GM18499 (cell line): ENCODE measurements around the gene SMG6.
"Not testable (repeated sequence)": the region's sequence is repeated elsewhere in the genome, so short reads cannot be mapped to it uniquely, and the experiment has no call there.

Source experiments
- ATAC-seq: cut with Tn5 transposase; IDR thresholded peaks from one replicate; pipeline ENCODE4 v1.9.1; 2021; ENCODE audit warnings: moderate number of reproducible peaks; ENCODE audit not compliant: insufficient read depth, unreplicated experiment

The SMG6 gene

GRCh38 chr17:2309338-2310154 lies 6.0 kb upstream of the SMG6 start:
- no peak for ATAC-seq

DNA sequence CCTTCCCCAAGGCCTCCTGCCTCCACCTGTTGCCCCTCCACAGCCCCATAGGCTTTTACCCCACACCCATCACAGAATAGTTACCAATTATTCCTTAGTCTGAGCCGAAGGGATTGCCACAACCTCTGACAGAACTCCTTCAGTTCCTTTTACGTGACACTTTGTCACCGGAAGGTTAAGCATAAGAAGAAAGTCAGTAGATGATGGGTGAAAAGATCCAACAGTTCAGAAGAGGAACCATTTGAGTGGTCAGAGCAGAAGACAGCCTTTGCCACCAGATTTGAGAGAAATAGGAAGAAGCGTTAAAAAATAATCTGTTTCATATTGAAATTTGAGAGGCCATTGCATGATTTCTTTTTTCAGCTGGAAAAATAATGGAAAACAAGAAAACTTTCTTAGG lies 1.3 kb upstream of the SMG6 start:
- no peak for ATAC-seq

DNA sequence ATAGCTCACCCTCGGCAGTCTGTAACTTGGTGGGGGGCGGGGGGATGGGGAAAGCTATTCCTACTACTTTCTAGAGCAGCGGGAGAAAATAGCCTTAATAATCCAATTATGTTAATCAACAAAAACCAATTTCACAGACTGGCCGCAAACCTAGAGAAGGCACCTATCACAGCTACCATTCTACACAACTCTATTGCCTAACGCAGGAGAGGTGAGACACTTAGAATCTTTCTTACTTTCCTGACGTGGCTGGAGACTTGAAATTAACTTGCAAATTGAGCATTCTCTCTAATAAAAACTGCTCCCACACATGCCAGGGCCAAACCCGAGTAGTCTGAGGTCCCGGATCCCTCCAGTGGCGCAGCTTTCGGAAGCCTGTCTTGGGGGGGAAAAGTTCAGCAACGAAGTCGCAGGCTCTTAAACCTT lies 794 bp downstream of the SMG6 start:
- ATAC-seq = no peak

DNA sequence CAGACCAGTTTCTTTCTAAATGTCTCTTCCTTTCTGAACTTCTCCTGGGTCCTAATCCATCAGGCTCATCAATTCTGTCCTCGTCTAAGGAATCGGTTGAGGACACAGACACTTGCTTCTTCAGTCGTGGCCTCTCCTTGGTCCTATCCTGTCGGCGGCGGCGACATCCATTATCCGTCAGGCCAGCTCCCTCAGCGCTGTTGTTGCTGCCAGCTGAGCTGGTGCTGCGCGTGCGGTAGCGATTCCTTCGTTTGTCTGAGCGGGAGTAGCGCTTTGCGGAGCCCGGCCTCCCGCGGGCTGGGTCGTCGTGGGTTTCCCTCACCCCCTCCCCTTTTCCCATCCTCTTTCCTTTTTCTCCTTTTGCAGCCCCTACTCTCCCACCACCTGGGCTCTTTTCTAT lies 3.8 kb downstream of the SMG6 start:
- ATAC-seq = no peak

GRCh38 chr17:2299136-2299535 lies 4.4 kb downstream of the SMG6 start:
- no peak for ATAC-seq

GRCh38 chr17:2297023-2297422 lies 6.6 kb downstream of the SMG6 start:
- no peak for ATAC-seq

DNA sequence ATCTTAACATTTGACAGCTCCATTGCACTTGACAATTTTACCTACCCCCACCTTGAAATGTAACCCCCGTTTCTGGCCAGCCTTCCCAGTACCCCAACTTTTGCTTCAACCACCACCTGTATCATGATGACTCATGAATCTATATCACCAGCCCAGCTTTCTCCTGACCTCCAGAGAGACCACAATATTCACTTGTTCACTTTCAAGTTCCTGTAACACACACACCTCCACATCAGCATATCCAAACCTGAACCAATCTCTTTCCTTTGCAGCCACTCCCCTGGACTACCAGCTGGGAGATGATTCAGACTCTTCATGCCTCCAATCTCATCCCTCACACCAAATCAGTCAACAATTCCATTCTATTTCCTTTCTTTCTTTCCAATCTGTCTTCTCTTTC lies 8.0 kb downstream of the SMG6 start:
- ATAC-seq = no peak

GRCh38 chr17:2292100-2292499 lies 11.5 kb downstream of the SMG6 start:
- ATAC-seq = no peak

GRCh38 chr17:2289878-2290478 lies 13.6 kb downstream of the SMG6 start:
- ATAC-seq = no peak

DNA sequence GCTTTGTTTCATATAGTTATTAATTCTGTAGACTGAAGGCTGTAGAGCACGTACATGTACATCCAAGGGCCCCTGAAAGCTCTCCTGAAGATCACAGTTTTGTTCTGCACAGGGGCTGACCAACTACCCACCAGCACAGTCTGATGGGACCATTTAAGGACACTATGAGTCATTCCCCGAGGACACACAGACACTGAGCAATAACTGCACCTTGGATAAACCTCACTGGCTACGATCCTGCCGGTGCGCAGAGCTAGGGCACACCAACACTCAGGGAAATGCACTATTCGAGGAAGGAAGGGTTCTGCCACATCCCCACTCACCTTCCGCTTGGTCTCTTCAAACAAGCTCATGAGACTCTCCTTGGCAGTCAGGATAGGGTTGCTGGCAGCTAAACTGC lies 20.3 kb downstream of the SMG6 start:
- no peak for ATAC-seq

DNA sequence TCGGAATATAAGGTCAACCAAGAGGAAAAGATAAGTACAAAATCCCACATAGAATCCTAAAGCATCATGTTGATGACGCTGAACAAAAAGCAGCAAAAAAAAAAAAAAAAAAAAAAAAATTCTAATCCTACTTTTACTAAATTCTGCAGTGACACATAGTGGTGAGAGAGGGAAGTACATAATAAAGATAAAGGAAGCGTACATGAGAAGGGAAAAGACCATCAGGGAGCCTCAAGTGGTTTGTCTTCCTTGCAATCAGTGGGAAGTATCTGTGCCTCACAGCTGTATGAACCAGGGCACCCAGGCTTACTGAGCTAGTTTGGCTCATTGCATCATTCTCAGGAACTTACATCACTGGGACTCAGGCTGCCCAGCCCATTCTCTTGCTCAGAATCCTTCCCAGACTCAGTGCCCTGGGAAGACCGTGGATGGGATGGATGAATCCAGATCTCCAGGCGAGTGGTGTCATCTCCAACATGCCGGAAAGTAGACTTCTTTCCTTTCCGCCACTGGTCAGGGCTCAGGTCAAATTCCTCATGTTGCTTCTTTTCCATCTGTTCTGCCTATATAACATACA lies 21.2 kb downstream of the SMG6 start:
- ATAC-seq = no peak

DNA sequence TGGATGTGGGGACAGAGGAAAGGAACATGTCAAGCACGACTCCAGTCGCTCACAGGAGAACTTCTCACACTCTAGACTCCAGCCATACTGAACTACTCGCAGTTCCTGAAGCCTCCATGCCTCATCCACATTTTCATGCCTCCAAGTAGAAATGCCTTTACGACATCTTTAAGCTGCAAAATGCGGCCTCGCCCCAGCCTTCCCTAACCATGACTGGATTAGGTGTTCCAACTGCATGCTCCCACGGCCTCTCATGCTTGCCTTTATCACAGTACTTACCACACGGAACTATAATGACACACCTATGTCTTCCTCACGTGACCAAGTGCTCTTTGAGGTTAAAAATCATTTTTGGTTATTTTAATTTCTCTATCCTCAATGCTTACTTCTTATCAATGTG lies 23.9 kb downstream of the SMG6 start:
- no peak for ATAC-seq

GRCh38 chr17:2277429-2278170 lies 26.0 kb downstream of the SMG6 start:
- no peak for ATAC-seq

DNA sequence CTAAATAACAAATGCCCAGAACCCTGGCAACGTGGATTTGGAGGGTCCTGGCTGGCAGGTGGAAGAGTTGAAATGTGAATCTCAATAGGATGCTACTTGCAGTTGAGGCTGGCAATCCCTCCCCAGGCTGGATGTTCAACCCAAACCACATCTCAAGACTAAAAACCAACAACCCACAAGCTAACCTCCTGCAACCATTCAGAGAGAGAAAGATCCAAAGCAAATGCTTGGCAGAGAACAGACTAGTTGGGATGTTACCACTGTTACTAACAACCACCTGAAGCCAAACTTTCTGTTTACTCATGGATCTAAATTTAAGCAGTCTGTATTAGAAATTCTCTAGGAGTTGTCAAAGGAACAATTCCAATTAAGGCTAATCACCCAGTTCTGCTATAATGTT lies 27.9 kb downstream of the SMG6 start:
- ATAC-seq = no peak

DNA sequence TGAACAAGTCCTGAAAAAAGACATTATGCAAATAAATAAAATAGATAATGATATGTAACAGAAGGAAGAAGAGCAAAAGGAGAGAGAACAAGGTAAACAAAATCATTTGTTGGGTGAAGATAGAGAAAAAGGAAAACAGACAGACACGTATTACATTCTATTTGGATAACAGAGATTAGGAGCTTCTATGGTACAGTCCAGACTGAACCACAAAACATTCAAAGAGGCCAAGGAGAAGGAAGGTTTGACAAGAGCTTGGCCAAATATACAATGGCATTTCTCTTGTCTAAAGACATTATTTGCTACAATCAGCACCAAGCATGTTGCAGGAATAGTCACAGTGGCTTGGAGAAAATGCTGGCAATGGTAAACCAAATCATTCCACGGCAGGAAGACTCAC lies 29.2 kb downstream of the SMG6 start:
- ATAC-seq = no peak

DNA sequence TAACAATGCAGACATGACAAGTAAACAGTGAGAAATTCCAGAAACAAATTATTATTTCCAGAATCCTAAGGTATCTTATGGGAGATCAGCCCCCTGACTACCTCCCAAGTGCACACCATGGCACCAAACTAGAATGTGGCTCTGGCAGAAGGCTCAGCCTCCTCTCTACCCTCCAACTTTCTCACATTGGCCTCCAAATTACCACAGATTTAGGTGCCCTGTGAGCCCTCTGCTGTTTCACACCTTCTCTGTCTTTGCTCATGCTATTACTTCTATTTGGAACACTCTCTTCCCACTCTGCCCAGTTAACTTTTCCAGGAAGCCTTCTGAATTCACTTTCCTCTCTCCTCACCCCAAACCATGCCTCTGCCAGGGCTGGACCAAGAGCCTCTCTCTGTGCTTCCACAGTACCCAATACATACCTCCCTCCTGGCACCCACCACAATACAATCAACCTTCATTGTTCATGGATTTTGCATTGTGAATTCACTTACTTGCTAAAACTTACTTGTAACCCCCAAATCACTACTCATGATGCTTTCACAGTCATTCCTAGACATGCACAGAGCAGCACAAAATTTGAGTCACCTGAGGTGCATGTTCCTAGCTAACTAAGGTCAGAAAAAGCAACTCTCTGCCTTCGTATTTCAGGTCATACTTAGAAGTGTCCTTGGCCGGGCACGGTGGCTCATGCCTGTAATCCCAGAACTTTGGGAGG lies 31.4 kb downstream of the SMG6 start:
- no peak for ATAC-seq

DNA sequence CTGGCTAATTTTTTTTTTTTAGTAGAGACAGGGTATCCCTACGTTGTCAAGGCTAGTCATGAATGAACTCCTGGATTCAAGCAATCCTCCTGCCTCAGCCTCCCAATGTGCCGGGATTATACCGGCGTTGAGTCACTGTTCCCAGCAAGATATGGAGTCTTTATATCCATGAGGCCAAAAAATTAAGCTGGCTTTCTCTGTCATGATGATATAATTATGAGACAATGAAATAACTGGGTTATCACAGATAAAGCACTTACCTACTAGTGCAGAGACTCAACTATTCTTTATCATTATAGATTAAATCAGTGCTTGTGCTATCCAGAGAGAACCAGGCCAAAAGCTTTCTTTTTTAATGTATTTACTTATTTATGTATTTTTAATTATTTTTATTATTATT lies 36.2 kb downstream of the SMG6 start:
- no peak for ATAC-seq

DNA sequence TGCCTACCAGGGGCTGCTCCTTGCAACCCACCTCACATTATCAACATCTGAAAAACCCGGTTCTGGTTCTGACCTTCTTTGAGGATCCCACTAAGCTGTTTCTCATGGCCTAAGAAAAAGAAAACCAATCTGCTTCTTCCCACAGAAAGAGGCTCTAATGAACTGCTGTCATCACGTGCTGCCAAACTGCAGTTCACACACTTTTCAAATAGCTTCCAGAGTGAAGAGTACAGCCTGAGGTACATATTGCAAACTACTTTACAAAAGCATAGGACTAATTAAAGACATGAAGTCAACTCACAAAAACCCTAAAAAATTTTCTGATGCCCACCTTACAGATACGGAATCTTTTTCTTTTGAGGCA lies 36.7 kb downstream of the SMG6 start:
- ATAC-seq = no peak

DNA sequence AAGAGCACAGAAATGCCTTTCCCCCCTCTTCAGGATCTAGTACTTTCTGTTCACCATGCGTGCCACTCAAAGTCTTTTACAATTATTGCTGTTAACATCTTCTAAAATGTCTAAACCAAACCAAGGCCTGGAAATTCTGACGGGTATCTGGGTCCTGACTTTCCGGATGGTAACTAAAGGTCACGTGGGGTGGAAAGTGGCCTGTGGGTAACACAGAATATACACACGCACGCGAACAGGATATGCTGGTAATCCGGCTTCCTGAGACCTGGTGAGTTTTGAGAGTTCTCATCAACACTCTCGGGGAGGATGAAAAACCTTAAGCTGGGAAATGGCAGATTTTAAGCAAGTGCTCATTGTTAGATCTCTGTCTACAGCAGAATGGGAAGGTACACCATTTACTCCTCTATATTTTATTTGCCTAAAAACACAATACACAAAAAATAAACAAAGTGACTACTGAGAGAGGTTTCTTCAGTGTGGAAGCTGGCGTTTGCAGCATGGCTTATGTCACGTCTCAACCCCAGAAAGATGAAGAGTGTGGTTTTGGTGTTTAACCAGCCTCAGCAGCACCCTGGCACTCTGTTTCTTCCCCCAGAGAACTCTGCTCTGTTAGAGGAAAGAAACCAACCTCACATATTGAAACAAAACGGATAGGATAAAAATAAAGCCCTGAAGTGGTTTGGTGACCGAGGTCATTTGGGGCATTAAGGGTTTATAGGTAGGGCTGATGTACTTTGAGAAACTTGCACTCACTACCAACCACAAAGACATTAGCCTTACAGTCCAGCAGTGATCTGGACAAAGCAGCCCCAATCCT lies 37.3 kb downstream of the SMG6 start:
- peak; percentile 50 for ATAC-seq

DNA sequence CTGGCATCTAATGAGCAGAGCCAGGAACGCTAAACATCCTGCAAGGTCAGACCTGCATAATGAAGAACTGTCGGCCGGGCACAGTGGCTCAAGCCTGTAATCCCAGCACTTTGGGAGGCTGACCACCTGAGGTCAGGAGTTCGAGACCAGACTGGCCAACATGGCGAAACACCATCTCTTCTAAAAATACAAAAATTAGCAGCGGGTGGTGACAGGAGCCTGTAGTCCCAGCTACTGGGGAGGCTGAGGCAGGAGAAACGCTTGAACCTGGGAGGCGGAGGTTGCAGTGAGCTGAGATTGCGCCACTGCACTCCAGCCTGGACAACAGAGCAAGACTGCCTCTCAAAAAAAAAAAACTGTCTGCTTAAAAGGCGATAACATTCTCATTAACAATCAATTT lies 38.4 kb downstream of the SMG6 start:
- ATAC-seq = not testable (repeated sequence)
